IPS-18c (cell line): ENCODE data around the gene IFT122.

Experiments used
- H3K4me3 ChIP-seq: 2 replicates; pipeline ENCODE4 v1.7.0; 2013; ENCODE audit warnings: low read depth, mild to moderate bottlenecking, low read length, moderate library complexity; ENCODE audit not compliant: insufficient read depth
- H3K9me3 ChIP-seq: one replicate; pipeline ENCODE4 v1.6.1; 2013; ENCODE audit warnings: mild to moderate bottlenecking, low read length, moderate library complexity; ENCODE audit not compliant: control insufficient read depth, insufficient read depth

Gene IFT122

DNA sequence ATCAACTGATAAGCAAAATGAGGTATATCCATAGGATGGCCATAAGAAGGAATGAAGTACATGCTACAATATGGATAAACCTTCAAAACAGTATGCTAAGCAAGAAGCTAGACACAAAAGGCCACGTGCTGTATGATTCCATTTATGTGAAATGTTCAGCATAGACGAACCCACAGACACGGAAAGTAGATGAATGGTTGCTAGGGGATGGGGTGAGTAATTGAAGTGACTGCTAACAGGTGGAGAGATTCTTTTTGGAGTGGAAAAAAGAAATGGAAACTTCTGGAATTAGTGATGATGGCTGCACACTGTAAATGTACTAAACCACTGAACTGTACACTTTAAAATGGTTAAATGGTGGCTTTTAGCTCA, 11.0 kb upstream of the IFT122 start:
- Histone ChIP-seq H3K9me3 (no peaks in the 10 kb centered on the region), H3K4me3 (no peak overlapping the region; the same call in 1 of the 2 replicates)

- H3K4me3 ChIP-seq: no peak overlapping the region
Measured at GRCh38 chr3:129429602-129430001, 10.4 kb upstream of the IFT122 start.

GRCh38 chr3:129432036-129432435, 8.0 kb upstream of the IFT122 start:
- Histone ChIP-seq H3K4me3 (no peak overlapping the region), H3K9me3 (no peaks in the 10 kb centered on the region)

More at GRCh38 chr3:129429602-129430001, 10.4 kb upstream of the IFT122 start:
- no peaks in the 10 kb centered on the region for H3K9me3 ChIP-seq

DNA sequence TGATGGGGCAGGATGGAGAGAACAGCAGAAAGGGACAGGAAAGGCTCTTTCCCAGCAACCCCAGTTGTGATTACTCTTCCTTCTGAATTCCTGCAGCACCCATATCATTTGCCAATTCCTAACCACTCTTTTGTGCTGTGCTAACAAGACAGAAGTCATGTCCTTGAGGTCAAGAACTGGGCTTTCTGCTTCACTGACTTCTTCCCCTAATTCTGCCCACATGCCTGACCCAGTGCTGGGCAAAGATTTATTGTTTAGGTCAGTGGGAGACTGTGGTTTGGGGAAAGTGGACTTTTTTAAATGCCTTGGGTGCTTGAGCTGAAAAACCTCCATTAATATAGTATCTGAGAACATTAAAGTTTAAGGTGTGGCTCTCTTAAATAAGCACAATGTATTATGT, 7.4 kb upstream of the IFT122 start:
- no peak overlapping the region for H3K4me3 ChIP-seq
- no peaks in the 10 kb centered on the region for H3K9me3 ChIP-seq

DNA sequence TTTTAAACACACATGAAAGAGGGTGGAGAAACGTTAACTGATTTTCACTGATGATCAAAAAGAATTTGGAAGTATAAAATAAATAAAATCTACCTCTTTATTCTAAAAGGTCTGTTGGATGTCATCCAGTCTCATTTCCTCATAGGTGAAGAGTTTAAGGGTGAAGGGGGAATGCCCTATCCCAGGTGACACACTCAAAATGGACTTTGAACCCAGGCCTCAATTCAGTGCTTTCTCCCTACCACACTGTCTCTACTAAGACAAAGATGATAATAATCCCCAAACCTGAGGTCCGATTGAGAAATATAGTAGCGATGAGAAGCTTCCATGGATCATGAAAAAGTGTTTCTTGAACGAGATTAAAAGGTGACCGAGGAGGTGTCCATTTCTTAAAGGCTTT, 6.5 kb upstream of the IFT122 start:
- Histone ChIP-seq H3K9me3 (no peaks in the 10 kb centered on the region), H3K4me3 (no peak overlapping the region)

DNA sequence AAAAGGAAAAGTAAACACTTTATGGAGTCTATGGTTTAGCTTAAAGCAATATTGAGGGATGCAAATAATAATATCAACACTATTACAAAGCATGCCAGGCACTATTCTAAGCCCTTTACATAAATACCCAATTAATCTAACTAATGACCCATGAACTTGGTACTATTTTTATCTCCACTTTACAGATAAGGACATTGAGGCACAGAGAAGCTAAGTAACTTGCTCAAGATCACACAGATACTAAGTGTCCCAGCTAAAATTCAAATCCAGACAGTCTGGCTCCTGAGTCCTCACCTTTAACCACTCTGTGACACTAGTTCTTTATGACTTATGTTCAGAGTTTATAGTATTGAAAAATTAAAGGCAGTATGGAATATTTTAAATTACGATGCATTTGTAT, 5.9 kb upstream of the IFT122 start:
- Histone ChIP-seq H3K4me3 (no peak overlapping the region), H3K9me3 (no peaks in the 10 kb centered on the region)

DNA sequence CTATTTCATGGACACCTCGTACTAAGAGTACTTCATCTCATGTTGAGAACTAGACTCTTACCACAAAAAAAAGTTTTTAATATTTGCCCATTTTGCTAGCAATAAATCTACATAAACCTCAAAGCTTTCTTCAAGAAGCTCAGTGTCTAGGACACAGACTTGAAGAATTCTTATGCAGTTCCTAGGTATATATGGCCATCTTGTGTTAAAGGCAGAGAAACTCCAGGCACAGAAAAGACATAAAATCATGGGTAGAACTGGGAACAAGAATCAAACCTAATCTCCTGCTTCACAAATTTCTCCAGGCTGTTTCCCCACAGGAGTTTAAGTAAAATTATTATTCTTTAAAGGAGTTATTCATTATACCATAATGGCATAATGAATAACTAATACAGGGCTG, 4.7 kb upstream of the IFT122 start:
- Histone ChIP-seq H3K4me3 (no peak overlapping the region), H3K9me3 (no peaks in the 10 kb centered on the region)

DNA sequence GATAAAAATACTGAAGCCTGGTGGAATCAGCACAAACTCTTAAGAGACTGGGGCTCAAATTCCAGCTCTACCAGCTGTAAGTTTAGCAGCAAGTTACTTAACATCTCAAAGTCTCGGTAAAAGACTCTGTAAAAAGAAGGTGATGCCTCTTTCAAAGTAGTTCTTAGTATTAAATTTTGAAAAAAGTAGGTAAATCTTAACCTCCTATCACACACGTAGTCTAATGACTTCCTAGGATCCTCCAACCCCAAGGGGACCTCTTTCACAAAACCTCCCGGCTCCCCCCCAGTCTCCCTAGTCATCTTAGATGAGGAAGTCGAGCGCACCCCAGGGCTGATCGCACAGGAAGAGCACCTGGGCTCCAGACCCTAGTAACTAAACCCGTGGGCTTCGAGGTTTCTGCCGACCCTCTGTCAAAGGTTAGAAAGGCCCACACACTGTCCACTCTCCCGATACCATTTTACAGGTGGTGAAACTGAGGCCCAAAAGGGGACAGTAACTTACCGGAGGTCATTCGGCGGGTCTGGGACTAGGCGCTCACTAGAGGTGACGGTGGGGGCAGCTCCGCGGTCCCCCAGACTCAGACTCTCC, 703 bp upstream of the IFT122 start:
- no peaks in the 10 kb centered on the region for H3K9me3 ChIP-seq
- peak overlapping the region; percentile 98 for H3K4me3 ChIP-seq

GRCh38 chr3:129440618-129441190, 680 bp downstream of the IFT122 start:
- Histone ChIP-seq H3K9me3 (no peaks in the 10 kb centered on the region), H3K4me3 (peak overlapping the region; percentile 98)

DNA sequence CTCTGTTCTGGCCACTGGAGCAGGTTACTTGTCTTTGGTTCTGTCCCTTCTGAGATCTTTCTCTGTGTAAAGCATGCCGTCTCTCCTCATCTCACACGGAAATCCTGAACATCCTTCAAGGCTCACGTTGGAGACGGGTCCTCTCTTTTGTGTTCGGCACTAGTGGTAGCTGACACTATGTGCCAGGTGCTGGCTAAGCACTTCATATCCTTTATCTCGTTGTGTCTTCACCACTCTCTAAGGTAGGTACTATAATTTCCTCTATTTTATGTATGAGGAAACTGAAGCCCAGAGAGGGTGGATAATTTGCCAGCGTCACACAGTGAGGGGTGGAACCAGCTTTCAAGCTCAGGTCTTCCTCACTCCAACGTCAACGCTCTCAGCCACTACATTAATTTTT, 1.2 kb downstream of the IFT122 start:
- Histone ChIP-seq H3K4me3 (peak overlapping the region; percentile 98; the same call in 1 of the 2 replicates), H3K9me3 (no peaks in the 10 kb centered on the region)

DNA sequence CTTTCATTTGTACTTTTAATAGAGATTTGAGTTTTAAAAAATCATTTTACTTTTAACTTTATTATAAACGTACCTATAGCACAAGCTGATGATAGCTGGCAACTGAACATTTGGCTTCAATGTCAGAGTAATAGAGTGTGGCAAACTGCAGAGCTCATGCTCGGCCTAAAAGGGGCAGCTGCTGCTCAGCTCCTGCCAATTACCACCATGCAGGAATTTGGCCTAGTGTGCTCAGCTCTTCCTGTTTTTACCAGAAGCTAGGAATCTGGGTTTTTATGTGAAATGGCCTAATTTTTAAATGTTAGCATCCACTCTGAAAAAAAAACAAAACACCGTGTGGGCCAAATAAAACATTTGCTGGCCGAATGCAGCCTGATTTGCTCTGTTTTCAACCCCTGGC, 1.8 kb downstream of the IFT122 start:
- H3K4me3 ChIP-seq: no peak overlapping the region
- H3K9me3 ChIP-seq: no peaks in the 10 kb centered on the region

- Histone ChIP-seq H3K4me3 (no peak overlapping the region), H3K9me3 (no peaks in the 10 kb centered on the region)
Measured at GRCh38 chr3:129442486-129442885, 2.5 kb downstream of the IFT122 start.

DNA sequence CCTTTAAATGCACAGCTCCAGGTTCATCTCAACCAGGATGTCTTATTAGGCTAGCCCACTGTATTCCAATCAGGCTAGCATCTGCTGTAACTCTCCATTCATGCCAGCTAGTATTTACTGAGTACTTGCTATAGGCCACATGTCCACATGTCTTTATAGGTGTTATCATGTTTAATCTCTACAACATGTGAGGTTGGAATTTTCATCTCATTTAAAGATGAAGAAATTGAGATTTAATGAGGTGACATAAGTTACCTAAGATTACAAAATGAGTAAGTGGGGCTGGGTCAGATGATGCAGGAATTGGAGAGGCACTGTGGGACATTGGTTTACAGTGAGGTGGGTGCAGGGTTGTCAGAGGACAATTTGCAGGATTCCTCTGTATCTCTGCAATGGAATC, 2.9 kb downstream of the IFT122 start:
- Histone ChIP-seq H3K9me3 (no peaks in the 10 kb centered on the region), H3K4me3 (no peak overlapping the region)

DNA sequence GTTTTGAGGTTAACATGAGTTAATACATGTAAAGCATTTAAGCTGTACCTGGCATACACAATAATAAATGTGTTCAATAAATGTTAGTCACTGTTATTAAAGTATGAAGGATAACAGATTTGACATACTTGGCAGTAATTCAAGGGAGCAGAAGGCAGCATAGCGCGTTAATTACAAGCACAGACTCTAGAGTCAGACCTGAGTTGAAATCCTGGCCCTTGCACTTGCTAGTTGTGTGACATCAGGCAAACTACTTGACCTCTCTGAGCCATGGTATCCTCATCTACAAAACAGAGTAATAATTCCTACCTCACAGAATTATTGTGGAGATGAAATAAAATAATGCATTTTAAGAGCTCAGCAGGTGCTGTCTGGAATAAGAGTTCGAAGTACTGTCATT, 5.4 kb downstream of the IFT122 start:
- Histone ChIP-seq H3K4me3 (no peak overlapping the region), H3K9me3 (no peaks in the 10 kb centered on the region)

DNA sequence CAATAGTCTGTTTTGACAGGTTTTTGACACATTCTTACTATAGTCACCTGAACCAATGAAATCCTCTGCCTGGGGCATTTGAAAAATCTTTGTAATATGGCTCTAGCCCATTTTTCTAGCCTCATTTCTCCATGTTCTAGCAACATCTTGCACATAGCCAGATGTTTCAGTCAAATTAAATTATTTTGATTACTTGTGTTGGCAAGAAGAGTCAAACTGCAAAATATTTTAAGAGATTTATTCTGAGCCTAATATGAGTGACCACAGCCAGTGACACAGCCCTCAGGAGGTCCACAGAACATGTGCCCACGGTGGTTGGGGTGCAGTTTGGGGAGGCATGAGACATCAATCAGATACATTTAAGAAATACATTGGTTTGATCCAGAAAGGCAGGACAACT, 6.9 kb downstream of the IFT122 start:
- Histone ChIP-seq H3K9me3 (no peaks in the 10 kb centered on the region), H3K4me3 (no peak overlapping the region)

GRCh38 chr3:129448186-129448895, 8.3 kb downstream of the IFT122 start:
- no peaks in the 10 kb centered on the region for H3K9me3 ChIP-seq
- H3K4me3 ChIP-seq: no peak overlapping the region

GRCh38 chr3:129449279-129450115, 9.5 kb downstream of the IFT122 start:
- Histone ChIP-seq H3K9me3 (no peaks in the 10 kb centered on the region), H3K4me3 (no peak overlapping the region; the same call in 1 of the 2 replicates)

GRCh38 chr3:129453732-129454131, 13.7 kb downstream of the IFT122 start:
- H3K9me3 ChIP-seq: peaks cover 2% of the 10 kb centered on the region

More at GRCh38 chr3:129453732-129454131, 13.7 kb downstream of the IFT122 start:
- no peak overlapping the region for H3K4me3 ChIP-seq
